ENCODE data around the gene SOWAHA. TPM values are rescaled to one million over a fixed set of nuclear protein-coding genes. Genes with fewer than 3 reads are reported as not detected.

The SOWAHA gene
- 1 to 10 TPM; 4.2 to 4.5 (median 4.3) TPM for polyA plus RNA-seq (ENCODE audit: insufficient read length in 3 of 3)

- DNase-seq (ENCODE audit: low read depth in 3 of 3, low spot score in 2 of 3) = no peak
Measured at GRCh38 chr5:132812781-132813598, at the start of gene SOWAHA. Gene SOWAHA, plus strand, starts transcription at chr5:132813302. Its CDS starts 320 bp downstream, at chr5:132813622.

DNA sequence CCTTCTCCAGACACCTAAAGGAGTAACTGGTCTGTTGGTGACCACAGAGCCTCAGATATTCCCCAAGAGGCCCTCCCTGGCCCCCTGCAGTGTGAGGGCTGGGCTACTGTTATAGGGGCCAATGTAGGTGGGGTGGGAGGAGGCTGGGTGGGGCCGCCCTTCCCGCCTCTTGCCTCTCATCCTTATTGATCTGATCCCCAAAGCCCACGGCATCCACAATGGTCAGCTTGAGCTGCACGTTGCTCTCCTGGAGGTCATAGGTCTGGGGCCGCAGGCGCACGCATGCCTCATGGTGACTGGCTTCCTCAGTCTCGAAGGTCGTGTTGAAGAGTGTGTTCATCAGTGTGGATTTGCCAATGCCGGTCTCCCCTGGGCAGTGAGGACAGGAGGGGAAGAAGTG is 49.1 kb upstream of the SOWAHA start:
- DNase-seq (ENCODE audit: low read depth in 3 of 3, low spot score in 2 of 3) = no peak

GRCh38 chr5:132764671-132765238 is 48.3 kb upstream of the SOWAHA start:
- DNase-seq (ENCODE audit: low read depth in 3 of 3, low spot score in 2 of 3) = no peak

DNA sequence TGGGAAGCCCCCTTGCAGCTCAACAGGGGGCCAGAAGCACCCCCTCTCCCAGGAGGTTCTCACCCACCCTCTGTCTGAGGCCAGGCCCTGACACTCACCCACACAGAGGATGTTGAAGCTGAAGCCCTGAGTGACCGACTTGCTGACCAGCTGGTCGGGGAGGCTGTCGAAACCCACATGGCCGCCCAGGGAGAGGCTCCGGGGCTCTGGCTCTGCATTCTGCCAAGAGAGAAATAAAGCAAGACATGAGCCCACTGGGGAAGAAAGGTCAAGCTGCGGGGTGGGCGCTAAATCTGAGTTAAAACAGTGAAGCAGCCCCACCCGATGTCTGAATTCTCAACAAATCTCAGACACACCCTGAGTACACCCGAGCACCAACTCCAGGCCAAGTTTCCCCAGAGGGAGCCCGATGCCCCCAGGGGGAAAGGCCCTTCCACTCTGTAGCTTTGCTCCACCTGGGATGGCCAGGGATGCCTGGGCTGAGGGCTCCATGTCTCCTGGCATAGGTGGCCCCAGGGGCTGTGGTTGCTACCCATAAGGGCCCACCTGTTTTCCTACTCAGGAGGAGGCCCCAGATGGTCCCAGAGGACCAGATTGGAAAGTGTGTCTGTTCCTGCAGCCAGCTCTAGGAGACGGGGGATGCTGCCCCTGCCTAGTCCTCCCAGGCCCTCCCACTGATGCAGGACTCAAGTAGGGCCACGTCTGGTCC is 47.6 kb upstream of the SOWAHA start:
- DNase-seq (ENCODE audit: low read depth in 3 of 3, low spot score in 2 of 3) = no peak

- no peak for DNase-seq (ENCODE audit: low read depth in 3 of 3, low spot score in 2 of 3)
Measured at GRCh38 chr5:132766020-132766805, 46.9 kb upstream of the SOWAHA start.

- no peak for DNase-seq (ENCODE audit: low read depth in 3 of 3, low spot score in 2 of 3)
Measured at GRCh38 chr5:132766806-132767055, 46.4 kb upstream of the SOWAHA start.

DNA sequence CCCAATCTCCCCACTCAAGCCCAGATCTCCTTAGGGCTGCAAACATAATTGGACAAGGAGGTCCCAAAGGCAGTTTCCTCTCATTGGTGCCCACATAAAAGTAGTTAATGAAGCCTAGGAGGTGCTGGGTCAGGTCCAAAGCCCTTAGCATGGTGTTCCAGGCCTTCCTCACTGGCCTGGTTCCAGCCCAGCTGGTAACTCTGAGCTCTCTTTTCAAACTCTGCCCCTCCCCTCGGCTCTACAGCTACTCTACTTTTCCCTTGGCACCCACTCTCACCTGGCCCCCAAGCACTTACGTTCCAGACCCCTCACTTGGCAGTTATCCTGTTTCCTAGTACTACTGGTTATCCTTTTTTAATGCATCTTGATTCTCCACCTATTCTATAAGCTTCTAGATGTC is 46.0 kb upstream of the SOWAHA start:
- no peak for DNase-seq (ENCODE audit: low read depth in 3 of 3, low spot score in 2 of 3)

GRCh38 chr5:132768485-132768868 is 44.6 kb upstream of the SOWAHA start:
- DNase-seq (ENCODE audit: low read depth in 3 of 3, low spot score in 2 of 3) = no peak

DNA sequence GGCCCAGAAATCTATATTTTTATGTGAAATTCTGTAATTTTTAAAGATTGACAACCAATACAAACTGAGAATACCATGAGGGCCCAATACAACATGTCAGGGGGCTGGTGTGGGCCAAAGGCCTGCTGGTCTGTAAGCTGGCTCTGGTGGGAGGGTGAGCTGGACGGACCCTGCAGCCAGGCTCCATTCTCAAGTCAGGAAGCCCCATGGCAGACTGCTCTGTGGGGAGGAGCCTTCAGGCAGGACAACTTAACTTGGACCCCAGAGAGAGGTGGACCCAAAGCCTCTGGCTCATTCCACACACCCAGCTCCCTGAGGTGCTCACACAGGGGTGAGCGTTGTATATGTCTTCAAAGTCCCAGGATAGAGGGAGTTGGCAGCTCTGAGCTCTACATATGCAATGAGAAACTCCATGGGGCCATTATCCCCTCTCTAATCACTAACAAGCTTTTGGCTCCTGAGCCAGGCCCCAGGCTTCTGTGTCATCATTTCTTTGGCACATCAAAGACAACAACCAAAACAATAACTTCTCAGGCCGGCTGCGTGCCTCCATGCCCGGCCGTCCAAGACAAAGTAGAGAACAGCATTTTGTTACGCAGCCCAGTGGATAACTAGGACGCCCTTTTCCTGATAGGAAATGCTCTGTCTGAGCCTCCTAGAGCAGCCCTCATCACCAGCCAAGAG is 42.5 kb upstream of the SOWAHA start:
- DNase-seq (ENCODE audit: low read depth in 3 of 3, low spot score in 2 of 3) = no peak

- no peak for DNase-seq (ENCODE audit: low read depth in 3 of 3, low spot score in 2 of 3)
Measured at GRCh38 chr5:132771503-132771998, 41.6 kb upstream of the SOWAHA start.

GRCh38 chr5:132772291-132773070 is 40.6 kb upstream of the SOWAHA start:
- no peak for DNase-seq (ENCODE audit: low read depth in 3 of 3, low spot score in 2 of 3)

DNA sequence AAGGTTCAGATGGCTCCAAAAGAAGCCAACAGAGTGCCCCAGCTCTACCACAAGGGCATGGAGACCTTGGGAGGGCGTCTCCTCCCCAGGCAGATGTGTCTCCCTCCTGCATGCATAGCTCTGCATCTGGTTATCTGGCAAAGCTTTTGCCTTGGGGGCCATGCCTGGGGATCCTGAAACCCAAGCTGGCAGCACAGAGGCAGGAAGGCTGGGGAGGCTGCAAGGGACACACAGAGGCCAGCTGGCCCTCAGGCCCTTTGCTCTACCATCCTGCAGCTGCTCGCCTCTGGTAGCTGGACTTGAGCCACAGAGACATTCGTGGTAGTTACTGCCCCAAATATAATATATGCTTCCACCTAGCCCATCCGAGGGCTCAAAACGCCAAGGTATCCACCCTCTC is 40.0 kb upstream of the SOWAHA start:
- DNase-seq (ENCODE audit: low read depth in 3 of 3, low spot score in 2 of 3) = no peak

DNA sequence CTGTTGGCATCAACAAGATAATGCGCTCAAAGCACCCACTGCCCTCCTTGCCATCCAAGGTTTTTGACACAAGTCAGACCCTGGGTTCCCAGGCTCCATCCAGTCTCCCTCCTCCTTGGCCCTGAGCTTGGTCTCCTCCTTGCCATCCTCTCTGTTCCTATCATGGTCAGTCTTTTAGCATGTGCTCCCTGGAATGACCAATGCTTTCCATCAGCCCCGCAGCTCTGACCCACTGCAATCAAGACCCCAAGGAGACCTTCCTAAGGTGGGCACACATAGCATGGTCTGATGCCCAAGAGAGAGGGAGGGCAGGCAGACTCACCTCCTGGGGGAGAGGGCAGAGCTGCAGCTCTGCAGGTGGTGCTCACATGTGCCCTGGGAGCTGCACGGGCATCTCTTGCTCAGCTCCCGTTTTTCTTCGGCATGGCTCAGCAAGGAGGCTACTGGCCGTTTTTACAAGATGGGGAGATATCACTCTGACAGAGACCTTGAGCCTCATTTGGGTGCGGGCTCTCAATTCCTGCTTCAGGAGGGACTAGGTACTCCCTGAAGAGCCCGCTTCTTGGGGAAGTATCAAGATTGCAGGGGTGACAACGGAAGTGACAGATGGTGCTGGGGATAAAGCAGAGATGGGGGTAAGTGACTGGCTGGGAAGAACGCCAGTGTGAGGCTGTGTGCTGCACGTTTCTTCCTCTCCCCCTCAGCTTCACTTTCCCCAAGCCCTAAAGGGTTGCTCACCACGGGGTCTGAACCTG is 39.3 kb upstream of the SOWAHA start:
- DNase-seq (ENCODE audit: low read depth in 3 of 3, low spot score in 2 of 3) = no peak

GRCh38 chr5:132774406-132774805 is 38.7 kb upstream of the SOWAHA start:
- no peak for DNase-seq (ENCODE audit: low read depth in 3 of 3, low spot score in 2 of 3)

DNA sequence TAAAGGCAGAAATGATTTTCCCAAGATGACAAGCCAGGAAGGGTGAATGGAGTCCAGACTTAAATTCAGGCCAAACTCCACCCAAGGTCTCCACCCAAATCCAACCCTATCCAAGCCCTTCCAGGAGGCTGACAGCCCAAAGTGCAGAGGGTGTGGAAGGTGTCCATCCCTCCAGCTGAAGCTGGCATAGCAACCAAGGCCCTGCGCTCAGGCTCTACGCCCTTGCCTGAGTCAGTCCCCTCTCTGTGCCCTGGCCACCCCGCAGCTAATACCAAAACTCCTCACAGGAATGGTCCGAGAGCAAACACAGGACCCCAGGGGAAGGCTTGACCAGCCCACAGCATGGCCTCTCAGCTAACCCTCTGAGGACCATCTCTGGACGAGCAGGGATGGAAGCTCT is 38.2 kb upstream of the SOWAHA start:
- no peak for DNase-seq (ENCODE audit: low read depth in 3 of 3, low spot score in 2 of 3)

GRCh38 chr5:132775476-132775961 is 37.6 kb upstream of the SOWAHA start:
- DNase-seq (ENCODE audit: low read depth in 3 of 3, low spot score in 2 of 3) = no peak

DNA sequence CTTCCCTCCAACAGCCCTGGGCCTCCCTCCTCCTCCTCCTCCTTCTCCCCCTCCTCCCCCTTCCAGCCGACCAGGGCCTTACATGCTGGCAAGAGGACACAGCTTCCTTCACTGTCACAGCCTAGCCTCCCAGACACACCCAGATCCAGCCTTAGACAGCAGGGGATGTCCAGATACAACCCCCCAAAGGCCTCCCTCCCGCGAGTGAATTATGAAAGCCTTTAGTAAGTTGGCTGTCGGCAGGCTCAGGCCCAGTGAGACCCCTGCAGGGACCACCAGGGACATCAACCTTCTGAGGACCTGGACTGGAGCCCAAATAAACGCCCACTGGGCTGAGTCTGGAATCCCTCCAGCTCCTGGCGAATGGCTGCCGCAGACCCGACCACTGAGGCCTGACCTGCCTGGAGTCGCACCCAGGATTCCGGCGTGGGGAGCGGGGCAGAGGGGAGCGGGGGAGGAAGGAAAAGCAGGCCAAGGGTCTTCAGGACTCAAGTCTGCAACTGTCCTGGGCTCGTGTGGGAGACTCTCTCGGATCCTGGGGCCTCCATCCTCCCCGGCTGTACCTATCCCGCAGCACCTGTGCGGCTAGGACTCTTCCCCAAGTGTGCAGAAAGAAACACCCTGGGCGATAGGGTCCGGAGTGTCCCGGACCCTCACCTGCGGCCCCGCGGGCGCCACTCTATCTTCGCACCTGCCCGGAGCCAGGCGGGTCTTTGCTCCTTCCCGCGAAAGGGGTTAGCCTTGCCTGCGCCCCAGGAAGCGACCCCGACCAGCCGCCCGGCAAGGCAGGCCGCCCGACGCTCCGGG is 36.8 kb upstream of the SOWAHA start:
- DNase-seq (ENCODE audit: low read depth in 3 of 3, low spot score in 2 of 3) = no peak

GRCh38 chr5:132776938-132777208 is 36.2 kb upstream of the SOWAHA start:
- DNase-seq (ENCODE audit: low read depth in 3 of 3, low spot score in 2 of 3) = no peak

All from right renal cortex interstitium (tissue), 3 donors.